Small intestine (tissue), 16 donors: ENCODE results near the gene PPP1R18. TPM values are rescaled to one million over a fixed set of nuclear protein-coding genes. Genes with fewer than 3 reads are reported as not detected.

Source experiments
- DNase-seq, 2 donors: peaks; one replicate each; pipeline versions ENCODE4 v3.0.0 to v3.0.0-alpha.2; 2013
- FAIRE-seq: peaks from 2 replicates; lab custom pipeline; 2012; peaks lifted over from hg19 to GRCh38; lab: Jason Lieb, UNC
- H3K27ac ChIP-seq, 3 donors: one replicate each; pipeline ENCODE4 v1.5.1; 2013; ENCODE audit warnings: low read length in 2 of 3, mild to moderate bottlenecking in 2 of 3, control low read depth in 1 of 3, inconsistent platforms in 1 of 3, low read depth in 1 of 3, moderate library complexity in 1 of 3
- H3K27me3 ChIP-seq, 3 donors: one replicate each; pipeline ENCODE4 v1.6.1; 2013; ENCODE audit warnings: low read length in 3 of 3, inconsistent platforms in 1 of 3; ENCODE audit not compliant: control insufficient read depth in 3 of 3, insufficient read depth in 3 of 3
- H3K36me3 ChIP-seq, 3 donors: one replicate each; pipeline ENCODE4 v1.6.1; 2013; ENCODE audit warnings: low read length in 3 of 3, inconsistent platforms in 1 of 3, low read depth in 1 of 3, mild to moderate bottlenecking in 1 of 3, moderate library complexity in 1 of 3; ENCODE audit not compliant: control insufficient read depth in 3 of 3, insufficient read depth in 2 of 3
- H3K4me1 ChIP-seq, 3 donors: one replicate each; pipeline ENCODE4 v1.6.1; 2013; ENCODE audit warnings: low read length in 2 of 3, inconsistent platforms in 1 of 3, low read depth in 1 of 3, mild to moderate bottlenecking in 1 of 3, moderate library complexity in 1 of 3; ENCODE audit not compliant: control insufficient read depth in 3 of 3, insufficient read depth in 2 of 3
- H3K4me3 ChIP-seq, 3 donors: one replicate each; pipeline ENCODE4 v1.5.1; 2013; ENCODE audit warnings: low read length in 3 of 3, control low read depth in 1 of 3, inconsistent platforms in 1 of 3, low read depth in 1 of 3, mild to moderate bottlenecking in 1 of 3, moderate library complexity in 1 of 3
- H3K9me3 ChIP-seq, 2 donors: one replicate each; pipeline ENCODE4 v1.6.1; 2013; ENCODE audit warnings: low read depth in 1 of 2, low read length in 1 of 2; ENCODE audit not compliant: control insufficient read depth in 2 of 2, insufficient read depth in 1 of 2
- WGBS, 3 donors: extraction: QIAGEN DNeasy Blood & Tissue Kit; methylation state at CpG; one replicate each; pipeline ENCODE4 v1.1.7; 2013; 5-methylcytosine and 5-hydroxymethylcytosine counted together
- long read RNA-seq, 10 donors: transcript quantifications; one replicate each; lab custom pipeline, GENCODE V29; 2026
- polyA plus RNA-seq, 4 donors: library from polyadenylated mRNA; stranded (reverse) in 3 of 4; unstranded in 1 of 4; fragments of 200-250 nt in 3 of 4; fragments of 120-200 nt in 1 of 4; gene quantifications; one replicate each; pipeline versions ENCODE4 v1.2.1 to v1.2.3, GENCODE V29; 2013
- donor health status: healthy with polysubstance abuse.
- donor health status: control.
- donor health status: control.
- donor health status: Bipolar disorder and iron deficiency.
- donor health status: healthy.

PPP1R18 gene, protein sequence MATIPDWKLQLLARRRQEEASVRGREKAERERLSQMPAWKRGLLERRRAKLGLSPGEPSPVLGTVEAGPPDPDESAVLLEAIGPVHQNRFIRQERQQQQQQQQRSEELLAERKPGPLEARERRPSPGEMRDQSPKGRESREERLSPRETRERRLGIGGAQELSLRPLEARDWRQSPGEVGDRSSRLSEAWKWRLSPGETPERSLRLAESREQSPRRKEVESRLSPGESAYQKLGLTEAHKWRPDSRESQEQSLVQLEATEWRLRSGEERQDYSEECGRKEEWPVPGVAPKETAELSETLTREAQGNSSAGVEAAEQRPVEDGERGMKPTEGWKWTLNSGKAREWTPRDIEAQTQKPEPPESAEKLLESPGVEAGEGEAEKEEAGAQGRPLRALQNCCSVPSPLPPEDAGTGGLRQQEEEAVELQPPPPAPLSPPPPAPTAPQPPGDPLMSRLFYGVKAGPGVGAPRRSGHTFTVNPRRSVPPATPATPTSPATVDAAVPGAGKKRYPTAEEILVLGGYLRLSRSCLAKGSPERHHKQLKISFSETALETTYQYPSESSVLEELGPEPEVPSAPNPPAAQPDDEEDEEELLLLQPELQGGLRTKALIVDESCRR
- 10 to 100 TPM; 10.1 to 22.7 (median 17.9) TPM for polyA plus RNA-seq
- long read RNA-seq, donor 1, transcript PPP1R18-206 (3 exons, 1,448 nt), result major isoform, 9 of 11 reads
- long read RNA-seq, donor 1, partial matches to known transcripts, result 0 of 11 reads
- long read RNA-seq, donor 1, other reads (novel, unspliced or antisense), result 0 of 11 reads
- long read RNA-seq, donor 2, partial matches to known transcripts, result 0 of 1 reads
- long read RNA-seq, donor 2, other reads (novel, unspliced or antisense), result 0 of 1 reads
- long read RNA-seq, donor 3, partial matches to known transcripts, result 0 of 3 reads
- long read RNA-seq, donor 3, other reads (novel, unspliced or antisense), result 0 of 3 reads
- long read RNA-seq, donor 4, result 0 reads
- long read RNA-seq, donor 5, partial matches to known transcripts, result 0 of 1 reads
- long read RNA-seq, donor 5, other reads (novel, unspliced or antisense), result 0 of 1 reads
- long read RNA-seq, donor 6, partial matches to known transcripts, result 0 of 3 reads
- long read RNA-seq, donor 6, other reads (novel, unspliced or antisense), result 0 of 3 reads
- long read RNA-seq, donor 7, transcript PPP1R18-206 (3 exons, 1,448 nt), result major isoform, 18 of 37 reads
- long read RNA-seq, donor 7, partial matches to known transcripts, result 16 of 37 reads
- long read RNA-seq, donor 7, other reads (novel, unspliced or antisense), result 0 of 37 reads
- long read RNA-seq, donor 8, result 0 reads
- long read RNA-seq, donor 9, partial matches to known transcripts, result 0 of 1 reads
- long read RNA-seq, donor 9, other reads (novel, unspliced or antisense), result 0 of 1 reads
- long read RNA-seq, donor 10, transcript PPP1R18-206 (3 exons, 1,448 nt), result major isoform, 6 of 7 reads
- long read RNA-seq, donor 10, partial matches to known transcripts, result 0 of 7 reads
- long read RNA-seq, donor 10, other reads (novel, unspliced or antisense), result 0 of 7 reads

GRCh38 chr6:30686009-30686907 lies at the start of gene PPP1R18:
PPP1R18 (minus strand) TSS chr6:30686645; CDS start chr6:30686018, 627 bp downstream.
- FAIRE-seq (no peak), DNase-seq (peak; percentile 55 to 75)
- H3K9me3 ChIP-seq, result no peaks in the 10 kb centered on the region
- peaks cover 0 to 18% (median 0%) of the 10 kb centered on the region in 3 donors for H3K27me3 ChIP-seq
- H3K27ac ChIP-seq, result peak within 1 kb of the TSS; percentile 71 to 97 (median 92)
- H3K4me1 ChIP-seq, result peaks cover 0 to 28% (median 4%) of the 10 kb centered on the region in 3 donors
- WGBS, 3 donors, result 2 to 18% (median 4%) methylated on average over 12 to 41 of the region's 41 CpGs
- H3K4me3 ChIP-seq, result peak within 1 kb of the TSS; percentile 61 to 85 (median 81)
- H3K36me3 ChIP-seq, result peaks cover 0 to 16% (median 0%) of the 10 kb centered on the region in 3 donors

GRCh38 chr6:30735668-30736314 lies 49.3 kb upstream of the PPP1R18 start:
- no peak for DNase-seq
- H3K9me3 ChIP-seq, result no peaks in the 10 kb centered on the region
- peaks cover 4 to 80% (median 5%) of the 10 kb centered on the region in 3 donors for H3K36me3 ChIP-seq
- WGBS, 3 donors, result 85 to 93% (median 86%) methylated on average over 8 of the region's 8 CpGs
- H3K4me1 ChIP-seq, result peaks cover 0 to 4% (median 0%) of the 10 kb centered on the region in 3 donors
- no peak overlapping the region for H3K4me3 ChIP-seq
- H3K27me3 ChIP-seq, result no peaks in the 10 kb centered on the region
- FAIRE-seq, result no peak
- H3K27ac ChIP-seq, result no peak overlapping the region

DNA sequence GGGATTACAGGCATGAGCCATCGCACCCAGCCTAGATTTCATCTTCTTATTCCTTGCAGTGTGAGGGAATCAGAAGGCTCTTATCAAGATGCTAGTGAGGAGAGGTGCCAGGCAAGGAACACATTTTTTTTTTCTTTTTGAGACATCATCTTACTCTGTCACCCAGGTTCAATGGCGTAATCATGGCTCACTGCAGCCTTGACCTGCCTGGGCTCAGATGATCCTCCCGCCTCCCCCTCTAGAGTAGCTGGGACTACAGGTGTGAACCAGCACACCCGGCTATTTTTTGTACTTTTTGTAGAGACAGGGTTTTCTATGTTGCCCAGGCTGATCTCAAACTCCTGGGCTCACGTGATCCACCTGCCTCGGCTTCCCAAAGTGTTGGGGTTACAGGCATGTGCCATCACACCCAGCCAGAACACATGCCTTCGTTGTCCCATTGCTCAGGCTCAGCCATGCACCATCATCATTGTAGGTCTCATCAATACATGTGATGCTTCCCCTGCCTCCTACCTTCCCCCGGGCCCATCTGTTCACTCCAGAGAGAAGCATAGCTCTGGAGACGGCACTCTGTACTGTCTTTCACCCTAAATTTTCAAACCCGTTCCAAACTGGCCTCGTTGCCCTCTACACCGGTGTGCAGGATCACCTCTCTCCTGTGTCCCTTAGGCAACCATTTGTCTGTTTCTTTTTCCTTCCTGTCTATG lies 45.9 kb upstream of the PPP1R18 start:
- Histone ChIP-seq H3K9me3 (no peaks in the 10 kb centered on the region), H3K27ac (no peak overlapping the region), H3K36me3 (peaks cover 7 to 88% (median 9%) of the 10 kb centered on the region in 3 donors), H3K27me3 (no peaks in the 10 kb centered on the region), H3K4me1 (peaks cover 0 to 7% (median 0%) of the 10 kb centered on the region in 3 donors), H3K4me3 (no peak overlapping the region)
- FAIRE-seq (no peak), DNase-seq (no peak)
- WGBS, 3 donors, result 92 to 93% (median 93%) methylated on average over 12 of the region's 12 CpGs

DNA sequence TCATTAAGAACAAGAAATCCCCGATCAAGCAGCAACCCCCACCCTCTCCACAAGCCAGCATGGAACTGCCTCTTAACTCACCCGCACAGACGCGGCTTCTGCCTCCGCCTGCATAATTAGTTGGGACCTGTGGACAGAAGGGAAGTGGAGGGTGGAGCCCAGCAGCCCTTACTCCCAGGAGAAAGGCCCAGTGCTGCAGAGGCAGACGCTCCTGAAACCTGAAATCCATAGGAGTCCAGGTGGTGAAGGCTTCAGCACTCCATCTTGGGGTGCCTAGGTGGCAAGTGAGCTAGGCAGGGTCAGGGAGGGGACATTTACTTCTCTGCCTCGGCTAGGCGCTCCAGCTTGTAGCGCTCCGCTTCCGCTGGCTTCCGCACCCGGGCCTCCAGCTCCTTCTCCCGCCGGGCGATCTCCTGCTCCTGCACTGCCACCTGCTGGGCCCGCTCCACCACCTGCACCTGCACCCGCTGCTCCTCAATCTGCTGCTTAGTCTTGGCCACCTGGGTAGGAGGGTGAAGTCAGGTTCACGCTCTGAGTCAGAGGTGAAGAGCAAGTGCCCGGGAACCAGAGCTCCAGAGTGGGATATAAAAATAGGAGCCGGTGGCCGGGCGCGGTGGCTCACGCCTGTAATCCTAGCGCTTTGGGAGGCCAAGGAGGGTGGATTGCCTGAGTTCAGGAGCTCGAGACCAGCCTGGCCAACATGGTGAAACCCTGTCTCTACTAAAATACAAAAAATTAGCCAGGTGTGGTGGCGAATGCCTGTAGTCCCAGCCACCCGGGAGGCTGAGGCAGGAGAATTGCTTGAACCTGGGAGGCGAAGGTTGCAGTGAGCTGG lies 44.4 kb upstream of the PPP1R18 start:
- Histone ChIP-seq H3K4me3 (peak overlapping the region in 2 of 3 donors; percentile 7 to 13), H3K9me3 (no peaks in the 10 kb centered on the region), H3K36me3 (peaks cover 9 to 87% (median 10%) of the 10 kb centered on the region in 3 donors), H3K27ac (peak overlapping the region in 2 of 3 donors; percentile 14 to 29), H3K4me1 (peaks cover 0 to 7% (median 0%) of the 10 kb centered on the region in 3 donors), H3K27me3 (no peaks in the 10 kb centered on the region)
- DNase-seq (peak; percentile 91 to 93), FAIRE-seq (no peak)
- WGBS, 3 donors, result 15 to 37% (median 27%) methylated on average over 26 to 30 of the region's 30 CpGs

DNA sequence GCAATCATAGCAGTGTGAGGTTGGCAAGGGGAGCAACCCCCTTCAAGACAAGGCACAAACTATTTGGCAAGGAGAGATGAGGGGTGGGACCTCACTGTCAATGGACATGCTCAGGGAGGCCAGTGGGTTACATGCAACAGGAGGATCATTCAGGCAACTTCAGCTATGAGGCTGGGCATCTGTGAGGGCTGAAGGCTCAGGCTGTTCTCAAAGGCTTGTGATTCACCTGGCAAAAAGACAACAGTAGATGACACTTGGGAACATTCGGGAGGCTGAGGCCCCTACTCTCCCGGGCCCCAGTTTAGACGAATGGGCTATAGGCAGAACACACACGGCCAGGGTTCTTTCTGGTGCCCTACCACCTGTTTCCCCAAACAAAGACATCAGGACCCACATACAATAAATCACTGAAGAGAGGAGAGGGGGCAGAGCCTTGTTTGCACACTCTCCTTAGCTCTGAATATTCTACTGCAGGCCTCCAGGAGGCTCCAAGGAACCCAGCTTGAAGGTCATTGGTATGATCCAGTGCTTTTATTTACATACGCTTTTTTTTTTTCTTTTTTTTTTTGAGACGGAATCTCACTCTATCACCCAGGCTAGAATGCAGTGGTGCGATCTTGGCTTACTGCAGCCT lies 41.6 kb upstream of the PPP1R18 start:
- peaks cover 0 to 7% (median 0%) of the 10 kb centered on the region in 3 donors for H3K4me1 ChIP-seq
- FAIRE-seq, result no peak
- H3K27me3 ChIP-seq, result no peaks in the 10 kb centered on the region
- no peak overlapping the region for H3K27ac ChIP-seq
- 65 to 74% (median 69%) methylated on average over 7 of the region's 7 CpGs for WGBS, 3 donors
- H3K9me3 ChIP-seq, result no peaks in the 10 kb centered on the region
- H3K36me3 ChIP-seq, result peaks cover 9 to 86% (median 23%) of the 10 kb centered on the region in 3 donors
- H3K4me3 ChIP-seq, result no peak overlapping the region
- DNase-seq, result peak in 1 of 2 donors; percentile 13
